ENCODE results near the gene CLDN18. TPM values are rescaled to one million over a fixed set of nuclear protein-coding genes. Genes with fewer than 3 reads are reported as not detected.

Gene CLDN18
- total and polyA plus RNA-seq, 10 of the 15 experiments (the other 5 are each of a cell fraction or from before 2014, with no cell fraction given) = 0.05 to 0.28 (median 0.18) TPM; not detected in 1

- FAIRE-seq (peak; percentile 90), DNase-seq (ENCODE audit: low read depth, low spot score) (no peak), ATAC-seq (peak; percentile 99)
- SMC1A ChIA-PET (ENCODE audit: uncharacterized antibody, unreplicated experiment) = interaction anchor here (0.8 to 2.5 kb wide), 12 partner anchors 10 to 865 kb away, joined by 3 to 11 read pairs (median 5); no protein-coding TSS in a partner anchor
- no peaks in the 10 kb centered on the region; the same call in 2 of the 3 replicates for H3K9me3 ChIP-seq (replicated peaks; ENCODE audit: control insufficient read depth, insufficient read depth, low read length)
- no peak overlapping the region; the same call in 1 of the 2 replicates for H3K4me2 ChIP-seq (ENCODE audit: control insufficient read depth, insufficient read depth)
- no peak overlapping the region for H3K9ac ChIP-seq (ENCODE audit: control insufficient read depth, insufficient read depth, low read length)
- no peak overlapping the region for H3K4me3 ChIP-seq
- no peak overlapping the region for H3K27ac ChIP-seq (ENCODE audit: control insufficient read depth, insufficient read depth)
- CTCF ChIA-PET = interaction anchor here (0.5 to 4.9 kb wide), 21 partner anchors 12 to 874 kb away, joined by 3 to 35 read pairs (median 4); no protein-coding TSS in a partner anchor
- TF ChIP-seq CHD1 (IDR thresholded peaks at IDR 0.05; ENCODE audit: low read depth, low read length) = no peak
- 0 out of 3 replicates have a peak, but pooled peaks have one; percentile 13 for TF ChIP-seq POU2F2 (IDR thresholded peaks at IDR 0.05; ENCODE audit: borderline replicate concordance, low read depth, low read length)
- TF ChIP-seq RAD21 (IDR thresholded peaks at IDR 0.05; ENCODE audit: insufficient read depth, low read depth, low read length) = peak; percentile 72
- no peak for TF ChIP-seq SREBF1 (IDR thresholded peaks at IDR 0.05; ENCODE audit: low read length)
- peak; percentile 46; the same call in 1 of the 2 replicates for TF ChIP-seq YY1 (IDR thresholded peaks at IDR 0.05; ENCODE audit: low read depth, low read length)
- TF ChIP-seq, protein P1, sequence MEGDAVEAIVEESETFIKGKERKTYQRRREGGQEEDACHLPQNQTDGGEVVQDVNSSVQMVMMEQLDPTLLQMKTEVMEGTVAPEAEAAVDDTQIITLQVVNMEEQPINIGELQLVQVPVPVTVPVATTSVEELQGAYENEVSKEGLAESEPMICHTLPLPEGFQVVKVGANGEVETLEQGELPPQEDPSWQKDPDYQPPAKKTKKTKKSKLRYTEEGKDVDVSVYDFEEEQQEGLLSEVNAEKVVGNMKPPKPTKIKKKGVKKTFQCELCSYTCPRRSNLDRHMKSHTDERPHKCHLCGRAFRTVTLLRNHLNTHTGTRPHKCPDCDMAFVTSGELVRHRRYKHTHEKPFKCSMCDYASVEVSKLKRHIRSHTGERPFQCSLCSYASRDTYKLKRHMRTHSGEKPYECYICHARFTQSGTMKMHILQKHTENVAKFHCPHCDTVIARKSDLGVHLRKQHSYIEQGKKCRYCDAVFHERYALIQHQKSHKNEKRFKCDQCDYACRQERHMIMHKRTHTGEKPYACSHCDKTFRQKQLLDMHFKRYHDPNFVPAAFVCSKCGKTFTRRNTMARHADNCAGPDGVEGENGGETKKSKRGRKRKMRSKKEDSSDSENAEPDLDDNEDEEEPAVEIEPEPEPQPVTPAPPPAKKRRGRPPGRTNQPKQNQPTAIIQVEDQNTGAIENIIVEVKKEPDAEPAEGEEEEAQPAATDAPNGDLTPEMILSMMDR (IDR thresholded peaks at IDR 0.05 in 2 of 3, conservative IDR thresholded peaks at IDR 0.05 in 1 of 3; ENCODE audit: control insufficient read depth in 2 of 3, extremely low read depth in 1 of 3, insufficient read depth in 1 of 3, low read depth in 3 of 3, low read length in 3 of 3) = peak; percentile 80 to 87 (median 86)
- TF ChIP-seq, protein P2, sequence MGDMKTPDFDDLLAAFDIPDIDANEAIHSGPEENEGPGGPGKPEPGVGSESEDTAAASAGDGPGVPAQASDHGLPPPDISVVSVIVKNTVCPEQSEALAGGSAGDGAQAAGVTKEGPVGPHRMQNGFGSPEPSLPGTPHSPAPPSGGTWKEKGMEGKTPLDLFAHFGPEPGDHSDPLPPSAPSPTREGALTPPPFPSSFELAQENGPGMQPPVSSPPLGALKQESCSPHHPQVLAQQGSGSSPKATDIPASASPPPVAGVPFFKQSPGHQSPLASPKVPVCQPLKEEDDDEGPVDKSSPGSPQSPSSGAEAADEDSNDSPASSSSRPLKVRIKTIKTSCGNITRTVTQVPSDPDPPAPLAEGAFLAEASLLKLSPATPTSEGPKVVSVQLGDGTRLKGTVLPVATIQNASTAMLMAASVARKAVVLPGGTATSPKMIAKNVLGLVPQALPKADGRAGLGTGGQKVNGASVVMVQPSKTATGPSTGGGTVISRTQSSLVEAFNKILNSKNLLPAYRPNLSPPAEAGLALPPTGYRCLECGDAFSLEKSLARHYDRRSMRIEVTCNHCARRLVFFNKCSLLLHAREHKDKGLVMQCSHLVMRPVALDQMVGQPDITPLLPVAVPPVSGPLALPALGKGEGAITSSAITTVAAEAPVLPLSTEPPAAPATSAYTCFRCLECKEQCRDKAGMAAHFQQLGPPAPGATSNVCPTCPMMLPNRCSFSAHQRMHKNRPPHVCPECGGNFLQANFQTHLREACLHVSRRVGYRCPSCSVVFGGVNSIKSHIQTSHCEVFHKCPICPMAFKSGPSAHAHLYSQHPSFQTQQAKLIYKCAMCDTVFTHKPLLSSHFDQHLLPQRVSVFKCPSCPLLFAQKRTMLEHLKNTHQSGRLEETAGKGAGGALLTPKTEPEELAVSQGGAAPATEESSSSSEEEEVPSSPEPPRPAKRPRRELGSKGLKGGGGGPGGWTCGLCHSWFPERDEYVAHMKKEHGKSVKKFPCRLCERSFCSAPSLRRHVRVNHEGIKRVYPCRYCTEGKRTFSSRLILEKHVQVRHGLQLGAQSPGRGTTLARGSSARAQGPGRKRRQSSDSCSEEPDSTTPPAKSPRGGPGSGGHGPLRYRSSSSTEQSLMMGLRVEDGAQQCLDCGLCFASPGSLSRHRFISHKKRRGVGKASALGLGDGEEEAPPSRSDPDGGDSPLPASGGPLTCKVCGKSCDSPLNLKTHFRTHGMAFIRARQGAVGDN (IDR thresholded peaks at IDR 0.05) = no peak
- TF ChIP-seq IKZF1 (conservative IDR thresholded peaks at IDR 0.05) = 0 out of 2 replicates have a peak, but pooled peaks have one; percentile 21
- peak; percentile 42; the same call in 1 of the 2 replicates for TF ChIP-seq LARP7 (IDR thresholded peaks at IDR 0.05)
- TF ChIP-seq SMC3 (IDR thresholded peaks at IDR 0.05; ENCODE audit: borderline replicate concordance, low read length) = peak; percentile 71; the same call in 1 of the 2 replicates
- peak overlapping the region; percentile 91 for H2AFZ ChIP-seq (ENCODE audit: control insufficient read depth, low read depth, low read length)
- in situ Hi-C loops (cut with MboI) = no loop called here
- POLR2A ChIA-PET = no interaction called here
- H4K20me1 ChIP-seq (ENCODE audit: control insufficient read depth, insufficient read depth) = no peaks in the 10 kb centered on the region
- BruUV-seq (replicated peaks) = no TSS peak
- intact Hi-C loops (cut with micrococcal nuclease; ENCODE audit: unreplicated experiment) = loop anchor here (1.0 kb wide), 2 partner anchors 81 to 866 kb away; no protein-coding TSS in a partner anchor
- RAD21 ChIA-PET (ENCODE audit: unreplicated experiment) = interaction anchor here (1.2 to 2.2 kb wide), 3 partner anchors 23 to 850 kb away, joined by 4 to 14 read pairs (median 4); no protein-coding TSS in a partner anchor
- no peaks in the 10 kb centered on the region for H3K27me3 ChIP-seq (replicated peaks in 1 of 2; ENCODE audit: control insufficient read depth in 2 of 2, insufficient read depth in 2 of 2, low read length in 1 of 2)
- H3K4me1 ChIP-seq (ENCODE audit: control insufficient read depth, insufficient read depth, low read length) = no peaks in the 10 kb centered on the region
- H3K79me2 ChIP-seq (ENCODE audit: control insufficient read depth, insufficient read depth, low read length) = no peaks in the 10 kb centered on the region
- no peaks in the 10 kb centered on the region for H3K36me3 ChIP-seq (ENCODE audit: control insufficient read depth in 2 of 2, insufficient read depth in 2 of 2, low read length in 1 of 2)
- 14% methylated on average over 18 of the region's 18 CpGs for WGBS (ENCODE audit: insufficient coverage, insufficient replicate concordance, low lambda C conversion rate, missing lambda C conversion rate)
These were observed 38.8 kb upstream of the CLDN18 start for GRCh38 chr3:137970914-137971831.

All from GM12878 (cell line).